Activated CD4-positive, CD25-positive, alpha-beta regulatory T cell treated with anti-CD3 and anti-CD28 coated beads, Interleukin-2, amount 50 U/mL, for 24 hours (primary cell): ENCODE results near the gene LDLRAD2.
"Not testable (repeated sequence)": the region's sequence is repeated elsewhere in the genome, so short reads cannot be mapped to it uniquely, and the experiment has no call there.

Experiments used
- ATAC-seq, 2 donors: fragments of 150-1000 bp; cut with Tn5 transposase; one replicate each; pipeline ENCODE4 v1.10.0; 2021; ENCODE audit warnings: mild to moderate bottlenecking in 1 of 2, moderate library complexity in 1 of 2

LDLRAD2 gene

GRCh38 chr1:21783679-21784603 is 28.1 kb upstream of the LDLRAD2 start:
- no peak for ATAC-seq

GRCh38 chr1:21785764-21786163 is 26.3 kb upstream of the LDLRAD2 start:
- ATAC-seq = not testable (repeated sequence)

GRCh38 chr1:21786640-21787039 is 25.4 kb upstream of the LDLRAD2 start:
- no peak for ATAC-seq

GRCh38 chr1:21793104-21793503 is 19.0 kb upstream of the LDLRAD2 start:
- ATAC-seq = no peak

GRCh38 chr1:21794656-21795055 is 17.4 kb upstream of the LDLRAD2 start:
- ATAC-seq = no peak

- no peak for ATAC-seq
Observed at GRCh38 chr1:21795075-21795474, 17.0 kb upstream of the LDLRAD2 start.

GRCh38 chr1:21799730-21800129 is 12.3 kb upstream of the LDLRAD2 start:
- ATAC-seq = no peak

- no peak for ATAC-seq
Observed at GRCh38 chr1:21801100-21801499, 11.0 kb upstream of the LDLRAD2 start.

GRCh38 chr1:21804536-21804935 is 7.5 kb upstream of the LDLRAD2 start:
- no peak for ATAC-seq

- ATAC-seq = no peak
Observed at GRCh38 chr1:21813542-21813941, 1.5 kb downstream of the LDLRAD2 start.

GRCh38 chr1:21814241-21814918 is 2.3 kb downstream of the LDLRAD2 start:
- ATAC-seq = peak; percentile 44 to 51

GRCh38 chr1:21814981-21815582 is 3.0 kb downstream of the LDLRAD2 start:
- no peak for ATAC-seq

GRCh38 chr1:21815724-21816321 is 3.8 kb downstream of the LDLRAD2 start:
- ATAC-seq = no peak

- no peak for ATAC-seq
Observed at GRCh38 chr1:21816602-21817302, 4.7 kb downstream of the LDLRAD2 start.

GRCh38 chr1:21818656-21819055 is 6.6 kb downstream of the LDLRAD2 start:
- no peak for ATAC-seq

GRCh38 chr1:21820597-21821232 is 8.7 kb downstream of the LDLRAD2 start:
- ATAC-seq = no peak

- no peak for ATAC-seq
Observed at GRCh38 chr1:21821385-21822019, 9.4 kb downstream of the LDLRAD2 start.

GRCh38 chr1:21822349-21822748 is 10.3 kb downstream of the LDLRAD2 start:
- ATAC-seq = no peak

- ATAC-seq = no peak
Observed at GRCh38 chr1:21823206-21823979, 11.3 kb downstream of the LDLRAD2 start.

- no peak for ATAC-seq
Observed at GRCh38 chr1:21823980-21824702, 12.1 kb downstream of the LDLRAD2 start.
